ENCODE results near the gene RAB1B. TPM values are rescaled to one million over a fixed set of nuclear protein-coding genes. Genes with fewer than 3 reads are reported as not detected.
A peak's percentile ranks its signal among the peaks of the same experiment; 100 is the strongest.

RAB1B gene
- total RNA-seq, 4 donors from 2014 or later: 79.0 to 124 (median 115) TPM

GRCh38 chr11:66288671-66289547 is 20.5 kb downstream of the RAB1B start, which contains the start of gene YIF1A:
Gene YIF1A, minus strand, starts transcription at chr11:66289143. Its CDS starts 158 bp downstream, at chr11:66288985.
- peak within 1 kb of the TSS; percentile 77 for H3K27ac ChIP-seq
- TF ChIP-seq CTCF (IDR thresholded peaks at IDR 0.05) (no peak), EP300 (IDR thresholded peaks at IDR 0.05) (no peak), POLR2A (IDR thresholded peaks at IDR 0.05) (peak; percentile 35 to 87), POLR2AphosphoS5 (IDR thresholded peaks at IDR 0.05) (peak in 2 of 3 donors; percentile 48 to 70)
- peaks cover 10% of the 10 kb centered on the region for H3K36me3 ChIP-seq
- peaks cover 32% of the 10 kb centered on the region for H3K27me3 ChIP-seq
- DNase-seq (ENCODE audit: low spot score in 2 of 2): peak; percentile 99
- WGBS: 0% methylated on average over 19 of the region's 87 CpGs
- H3K4me3 ChIP-seq: peak within 1 kb of the TSS; percentile 61
- peaks cover 34% of the 10 kb centered on the region for H3K4me1 ChIP-seq
- H3K9me3 ChIP-seq: no peaks in the 10 kb centered on the region

GRCh38 chr11:66289548-66290329 is 21.3 kb downstream of the RAB1B start:
- H3K4me3 ChIP-seq: peak overlapping the region; percentile 61
- H3K36me3 ChIP-seq: peaks cover 4% of the 10 kb centered on the region
- peaks cover 34% of the 10 kb centered on the region for H3K4me1 ChIP-seq
- no peaks in the 10 kb centered on the region for H3K9me3 ChIP-seq
- no peak for TF ChIP-seq POLR2AphosphoS5 (IDR thresholded peaks at IDR 0.05)
- no peak for TF ChIP-seq POLR2A (IDR thresholded peaks at IDR 0.05)
- no peak for TF ChIP-seq EP300 (IDR thresholded peaks at IDR 0.05)
- no peak for TF ChIP-seq CTCF (IDR thresholded peaks at IDR 0.05)
- 15% methylated on average over 21 of the region's 36 CpGs for WGBS
- peak overlapping the region; percentile 70 for H3K27ac ChIP-seq
- peaks cover 40% of the 10 kb centered on the region for H3K27me3 ChIP-seq
- DNase-seq (ENCODE audit: low spot score in 2 of 2): peak in 1 of 2 donors; percentile 89

GRCh38 chr11:66290330-66290621 is 21.8 kb downstream of the RAB1B start:
- H3K9me3 ChIP-seq: no peaks in the 10 kb centered on the region
- H3K27me3 ChIP-seq: peaks cover 45% of the 10 kb centered on the region
- no peak overlapping the region for H3K27ac ChIP-seq
- TF ChIP-seq POLR2AphosphoS5 (IDR thresholded peaks at IDR 0.05) (no peak), CTCF (IDR thresholded peaks at IDR 0.05) (no peak), POLR2A (IDR thresholded peaks at IDR 0.05) (no peak), EP300 (IDR thresholded peaks at IDR 0.05) (no peak)
- H3K4me1 ChIP-seq: peaks cover 34% of the 10 kb centered on the region
- peaks cover 1% of the 10 kb centered on the region for H3K36me3 ChIP-seq
- WGBS: 88% methylated on average over 2 of the region's 2 CpGs
- no peak overlapping the region for H3K4me3 ChIP-seq
- DNase-seq (ENCODE audit: low spot score in 2 of 2): no peak

GRCh38 chr11:66291303-66291705 is 22.9 kb downstream of the RAB1B start:
- Histone ChIP-seq H3K4me1 (peaks cover 34% of the 10 kb centered on the region), H3K27me3 (peaks cover 54% of the 10 kb centered on the region), H3K4me3 (peak overlapping the region; percentile 51), H3K27ac (no peak overlapping the region), H3K36me3 (no peaks in the 10 kb centered on the region), H3K9me3 (no peaks in the 10 kb centered on the region)
- TF ChIP-seq CTCF (IDR thresholded peaks at IDR 0.05) (no peak), POLR2AphosphoS5 (IDR thresholded peaks at IDR 0.05) (no peak), POLR2A (IDR thresholded peaks at IDR 0.05) (no peak), EP300 (IDR thresholded peaks at IDR 0.05) (no peak)
- 30% methylated on average over 3 of the region's 16 CpGs for WGBS
- peak in 1 of 2 donors; percentile 64 for DNase-seq (ENCODE audit: low spot score in 2 of 2)
